Osteoblast (primary cell): ENCODE results near the gene TOP1. TPM values are rescaled to one million over a fixed set of nuclear protein-coding genes. Genes with fewer than 3 reads are reported as not detected.

ENCODE experiments used
- DNase-seq: peaks from one replicate; pipeline ENCODE4 v3.0.0; 2011; ENCODE audit warnings: low spot score, mixed read lengths; ENCODE audit not compliant: insufficient read length; ENCODE audit errors: missing footprints
- H2AFZ ChIP-seq: 2 replicates; pipeline ENCODE4 v1.6.0; 2011; ENCODE audit warnings: mild to moderate bottlenecking, low read length
- H3K27ac ChIP-seq: 2 replicates; pipeline ENCODE4 v1.5.1; 2011; ENCODE audit warnings: mild to moderate bottlenecking, low read depth, low read length, moderate library complexity
- H3K27me3 ChIP-seq: 2 replicates; pipeline ENCODE4 v1.6.0; 2012; ENCODE audit warnings: mild to moderate bottlenecking, control low read depth, inconsistent platforms, low read length, moderate library complexity; ENCODE audit not compliant: insufficient read depth
- H3K36me3 ChIP-seq: 2 replicates; pipeline ENCODE4 v1.5.1; 2011; ENCODE audit warnings: mild to moderate bottlenecking, low read length, control low read depth, moderate library complexity; ENCODE audit not compliant: insufficient read depth
- H3K4me1 ChIP-seq: 2 replicates; pipeline ENCODE4 v1.5.1; 2011; ENCODE audit warnings: mild to moderate bottlenecking, low read length, control low read depth, moderate library complexity; ENCODE audit not compliant: insufficient read depth
- H3K4me2 ChIP-seq: 2 replicates; pipeline ENCODE4 v1.6.0; 2011; ENCODE audit warnings: mild to moderate bottlenecking, low read length; ENCODE audit not compliant: insufficient read depth
- H3K4me3 ChIP-seq: fragments of 200-600 bp; sonication (generic); 3 replicates; pipeline ENCODE4 v1.5.1; 2012; ENCODE audit warnings: mild to moderate bottlenecking, low read length, inconsistent platforms; ENCODE audit not compliant: insufficient read depth
- H3K79me2 ChIP-seq: 2 replicates; pipeline ENCODE4 v1.6.0; 2012; ENCODE audit warnings: mild to moderate bottlenecking, low read length, control low read depth, inconsistent platforms; ENCODE audit not compliant: insufficient read depth
- H3K9me3 ChIP-seq: 2 replicates; pipeline ENCODE4 v1.5.1; 2011; ENCODE audit warnings: low read depth, low read length, control low read depth
- H4K20me1 ChIP-seq: 2 replicates; pipeline ENCODE4 v1.6.0; 2012; ENCODE audit warnings: mild to moderate bottlenecking, low read length, control low read depth; ENCODE audit not compliant: insufficient read depth
- total RNA-seq: library from RNA; depleted of rRNA; stranded (reverse); fragments of >200 nt; gene quantifications from 2 replicates; pipeline ENCODE4 v1.2.3, GENCODE V29; 2012
- TF ChIP-seq, protein P1 (sequence below): IDR thresholded peaks from 2 replicates; pipeline ENCODE4 v1.5.1; 2011; ENCODE audit warnings: mild to moderate bottlenecking, low read depth, low read length, moderate library complexity; ENCODE audit errors: extremely low read depth

Gene TOP1
- total RNA-seq, 1 donor, result 10.5 TPM

DNA sequence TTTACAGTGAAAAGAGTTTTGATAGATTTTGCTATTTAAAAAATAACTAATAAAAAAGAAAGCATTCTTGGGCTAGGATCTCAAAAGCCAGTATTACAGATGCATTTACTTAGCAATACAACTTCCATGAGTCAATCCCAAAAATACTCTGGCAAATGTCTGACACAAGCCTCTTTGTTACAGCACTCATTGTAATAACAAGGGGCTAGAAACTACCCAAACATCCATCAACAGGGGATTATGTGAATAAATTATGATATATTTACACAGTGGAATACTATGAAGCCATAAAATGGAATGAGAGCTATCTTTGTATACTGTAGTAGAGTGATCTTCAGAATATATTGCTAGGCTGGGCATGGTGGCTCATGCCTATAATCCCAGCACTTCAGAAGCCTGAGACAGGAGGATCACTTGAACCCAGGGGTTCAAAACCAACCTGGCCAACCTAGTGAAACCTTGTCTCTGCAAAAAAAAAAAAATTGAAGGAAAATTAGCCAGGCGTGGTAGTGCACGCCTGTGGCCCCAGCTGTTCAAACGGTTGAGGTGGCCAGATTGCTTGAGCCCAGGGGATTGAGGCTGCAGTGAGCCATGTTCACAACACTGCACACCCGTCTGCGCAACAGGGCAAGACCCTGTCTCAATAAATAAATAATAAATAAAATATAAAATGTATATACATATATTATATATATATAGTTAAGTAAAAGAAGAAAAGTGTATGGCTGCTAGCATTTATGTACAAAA, 34.7 kb upstream of the TOP1 start:
- Histone ChIP-seq H3K36me3 (no peaks in the 10 kb centered on the region), H2AFZ (peak overlapping the region; percentile 47), H3K4me2 (no peak overlapping the region), H3K4me1 (peaks cover 14% of the 10 kb centered on the region), H3K27ac (no peak overlapping the region), H4K20me1 (no peaks in the 10 kb centered on the region), H3K4me3 (no peak overlapping the region), H3K79me2 (no peaks in the 10 kb centered on the region), H3K9me3 (no peaks in the 10 kb centered on the region), H3K27me3 (no peaks in the 10 kb centered on the region)
- TF ChIP-seq, protein P1, sequence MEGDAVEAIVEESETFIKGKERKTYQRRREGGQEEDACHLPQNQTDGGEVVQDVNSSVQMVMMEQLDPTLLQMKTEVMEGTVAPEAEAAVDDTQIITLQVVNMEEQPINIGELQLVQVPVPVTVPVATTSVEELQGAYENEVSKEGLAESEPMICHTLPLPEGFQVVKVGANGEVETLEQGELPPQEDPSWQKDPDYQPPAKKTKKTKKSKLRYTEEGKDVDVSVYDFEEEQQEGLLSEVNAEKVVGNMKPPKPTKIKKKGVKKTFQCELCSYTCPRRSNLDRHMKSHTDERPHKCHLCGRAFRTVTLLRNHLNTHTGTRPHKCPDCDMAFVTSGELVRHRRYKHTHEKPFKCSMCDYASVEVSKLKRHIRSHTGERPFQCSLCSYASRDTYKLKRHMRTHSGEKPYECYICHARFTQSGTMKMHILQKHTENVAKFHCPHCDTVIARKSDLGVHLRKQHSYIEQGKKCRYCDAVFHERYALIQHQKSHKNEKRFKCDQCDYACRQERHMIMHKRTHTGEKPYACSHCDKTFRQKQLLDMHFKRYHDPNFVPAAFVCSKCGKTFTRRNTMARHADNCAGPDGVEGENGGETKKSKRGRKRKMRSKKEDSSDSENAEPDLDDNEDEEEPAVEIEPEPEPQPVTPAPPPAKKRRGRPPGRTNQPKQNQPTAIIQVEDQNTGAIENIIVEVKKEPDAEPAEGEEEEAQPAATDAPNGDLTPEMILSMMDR, result no peak
- peak; percentile 55 for DNase-seq

DNA sequence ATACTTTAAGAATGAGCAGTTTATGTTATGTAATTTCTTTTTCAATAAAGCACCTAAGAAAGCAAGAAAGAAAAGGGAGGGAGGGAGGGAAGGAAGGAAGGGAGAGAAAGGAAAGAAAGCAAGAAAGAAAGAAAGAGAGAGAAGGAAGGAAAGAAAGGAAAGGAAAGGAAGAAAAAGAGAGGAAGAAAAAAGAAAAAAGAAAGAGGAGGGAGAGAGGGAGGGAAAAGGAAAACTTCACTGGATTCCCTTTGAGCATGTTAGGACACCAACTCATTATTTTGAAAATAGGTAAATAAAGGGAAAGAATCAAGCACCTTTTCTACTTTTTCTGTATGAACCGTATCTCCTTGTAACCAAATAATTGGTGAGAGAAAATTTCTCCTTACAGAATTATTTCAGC, 32.3 kb upstream of the TOP1 start:
- no peaks in the 10 kb centered on the region for H3K9me3 ChIP-seq
- H3K36me3 ChIP-seq, result no peaks in the 10 kb centered on the region
- H3K4me2 ChIP-seq, result no peak overlapping the region
- no peak overlapping the region for H3K27ac ChIP-seq
- DNase-seq, result no peak
- H4K20me1 ChIP-seq, result no peaks in the 10 kb centered on the region
- TF ChIP-seq, protein P1, result no peak
- H2AFZ ChIP-seq, result no peak overlapping the region
- peaks cover 6% of the 10 kb centered on the region for H3K4me1 ChIP-seq
- no peaks in the 10 kb centered on the region for H3K27me3 ChIP-seq
- no peaks in the 10 kb centered on the region for H3K79me2 ChIP-seq
- H3K4me3 ChIP-seq, result no peak overlapping the region

DNA sequence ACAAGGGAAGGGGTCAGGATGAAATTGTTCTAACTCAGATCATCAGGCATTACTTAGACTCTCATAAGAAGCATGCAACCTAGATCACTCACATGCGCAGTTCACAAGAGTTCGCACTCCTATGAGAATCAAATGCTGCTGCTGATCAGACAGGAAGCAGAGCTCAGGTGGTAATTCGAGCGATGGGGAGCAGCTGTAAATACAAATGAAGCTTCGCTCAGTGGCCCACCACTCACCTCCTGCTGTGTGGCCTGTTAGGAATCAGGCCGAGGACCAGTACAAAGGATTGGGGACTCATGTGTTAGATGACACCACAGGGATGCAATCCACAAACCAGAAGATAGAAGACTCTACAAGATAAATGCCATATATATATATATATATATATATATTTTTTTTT, 31.5 kb upstream of the TOP1 start:
- TF ChIP-seq, protein P1, result no peak
- no peak overlapping the region for H3K4me3 ChIP-seq

DNA sequence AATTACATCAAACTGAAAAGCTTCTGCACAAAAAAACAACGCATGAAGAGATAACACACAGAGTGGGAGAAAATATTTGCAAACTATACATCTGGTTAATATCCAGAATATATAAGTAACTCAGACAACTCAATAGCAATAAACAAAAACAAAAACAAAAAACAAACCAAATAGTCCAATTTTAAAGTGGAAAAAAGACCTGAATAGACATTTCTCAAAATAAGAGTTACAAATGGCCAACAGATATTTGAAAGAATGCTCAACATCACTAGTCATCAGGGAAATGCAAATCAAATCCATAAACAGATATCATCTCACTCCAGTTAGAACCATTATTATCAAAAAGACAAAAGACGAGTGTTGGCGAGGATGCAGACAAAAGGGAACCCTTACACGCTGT, 28.8 kb upstream of the TOP1 start:
- H3K27ac ChIP-seq, result no peak overlapping the region
- no peaks in the 10 kb centered on the region for H3K79me2 ChIP-seq
- TF ChIP-seq, protein P1, result no peak
- H3K9me3 ChIP-seq, result no peaks in the 10 kb centered on the region
- H4K20me1 ChIP-seq, result no peaks in the 10 kb centered on the region
- no peak for DNase-seq
- no peak overlapping the region for H2AFZ ChIP-seq
- no peaks in the 10 kb centered on the region for H3K36me3 ChIP-seq
- H3K4me2 ChIP-seq, result no peak overlapping the region
- H3K4me3 ChIP-seq, result no peak overlapping the region
- H3K4me1 ChIP-seq, result peaks cover 24% of the 10 kb centered on the region
- H3K27me3 ChIP-seq, result no peaks in the 10 kb centered on the region

More for the DNA sequence above, 31.5 kb upstream of the TOP1 start:
- no peaks in the 10 kb centered on the region for H3K79me2 ChIP-seq
- no peaks in the 10 kb centered on the region for H3K27me3 ChIP-seq
- no peak overlapping the region for H3K4me2 ChIP-seq
- DNase-seq, result no peak
- H3K4me1 ChIP-seq, result peaks cover 3% of the 10 kb centered on the region
- H3K27ac ChIP-seq, result no peak overlapping the region
- H3K9me3 ChIP-seq, result no peaks in the 10 kb centered on the region
- no peak overlapping the region for H2AFZ ChIP-seq
- H4K20me1 ChIP-seq, result no peaks in the 10 kb centered on the region
- H3K36me3 ChIP-seq, result no peaks in the 10 kb centered on the region
